Measurements from ENCODE around the gene IL2RA. TPM values are rescaled to one million over a fixed set of nuclear protein-coding genes. Genes with fewer than 3 reads are reported as not detected.

IL2RA gene
- polyA plus RNA-seq, 1 experiment = not detected

DNA sequence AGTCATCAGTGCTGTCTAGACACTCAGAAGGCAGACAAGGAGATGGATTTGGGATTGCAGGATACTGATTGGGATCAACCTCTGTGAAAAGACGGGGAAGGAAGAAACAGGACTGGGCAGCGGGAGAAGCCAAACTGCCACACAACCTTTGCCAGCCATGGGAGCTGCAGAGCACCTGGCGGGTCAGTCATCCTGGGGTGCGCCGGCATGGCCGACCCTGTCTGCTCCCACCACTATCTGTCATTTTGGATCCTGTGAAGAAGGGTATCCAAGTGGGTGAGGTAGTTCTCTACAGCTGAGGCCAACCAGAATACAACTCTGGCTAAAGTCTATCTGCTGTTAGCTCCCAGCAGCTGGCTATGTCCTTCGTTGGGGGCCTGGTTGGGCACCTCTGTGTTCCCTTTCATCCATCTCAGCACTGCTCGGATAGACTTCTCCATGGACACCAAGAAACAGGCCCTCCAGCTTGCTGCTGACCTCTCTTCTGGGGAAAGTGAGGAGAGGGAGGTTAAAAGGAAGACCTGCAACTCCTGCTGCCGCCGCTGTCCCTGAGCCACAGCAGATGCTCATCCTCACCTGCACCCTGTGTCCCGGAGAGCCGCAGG is 15.0 kb upstream of the IL2RA start:
- TF ChIP-seq, protein P1, sequence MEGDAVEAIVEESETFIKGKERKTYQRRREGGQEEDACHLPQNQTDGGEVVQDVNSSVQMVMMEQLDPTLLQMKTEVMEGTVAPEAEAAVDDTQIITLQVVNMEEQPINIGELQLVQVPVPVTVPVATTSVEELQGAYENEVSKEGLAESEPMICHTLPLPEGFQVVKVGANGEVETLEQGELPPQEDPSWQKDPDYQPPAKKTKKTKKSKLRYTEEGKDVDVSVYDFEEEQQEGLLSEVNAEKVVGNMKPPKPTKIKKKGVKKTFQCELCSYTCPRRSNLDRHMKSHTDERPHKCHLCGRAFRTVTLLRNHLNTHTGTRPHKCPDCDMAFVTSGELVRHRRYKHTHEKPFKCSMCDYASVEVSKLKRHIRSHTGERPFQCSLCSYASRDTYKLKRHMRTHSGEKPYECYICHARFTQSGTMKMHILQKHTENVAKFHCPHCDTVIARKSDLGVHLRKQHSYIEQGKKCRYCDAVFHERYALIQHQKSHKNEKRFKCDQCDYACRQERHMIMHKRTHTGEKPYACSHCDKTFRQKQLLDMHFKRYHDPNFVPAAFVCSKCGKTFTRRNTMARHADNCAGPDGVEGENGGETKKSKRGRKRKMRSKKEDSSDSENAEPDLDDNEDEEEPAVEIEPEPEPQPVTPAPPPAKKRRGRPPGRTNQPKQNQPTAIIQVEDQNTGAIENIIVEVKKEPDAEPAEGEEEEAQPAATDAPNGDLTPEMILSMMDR (IDR thresholded peaks at IDR 0.05; ENCODE audit: low read depth, low read length) = no peak
- peaks cover 23% of the 10 kb centered on the region for H3K27me3 ChIP-seq (ENCODE audit: control insufficient read depth, insufficient read depth, low read length)
- H3K4me3 ChIP-seq (ENCODE audit: low read depth, low read length) = no peak overlapping the region
- H3K9me3 ChIP-seq (ENCODE audit: control insufficient read depth, insufficient read depth, low read length) = no peaks in the 10 kb centered on the region; the same call in 1 of the 2 replicates
- CTCF ChIA-PET = interaction anchor here (5.0 kb wide), 1 partner anchor 10 kb away, joined by 31 read pairs; no protein-coding TSS in a partner anchor
- DNase-seq (ENCODE audit: low read depth, low spot score) = no peak
- POLR2A ChIA-PET = no interaction called here
- no peak overlapping the region for H3K27ac ChIP-seq (ENCODE audit: low read depth, low read length)

GRCh38 chr10:6074489-6075301 is 12.5 kb upstream of the IL2RA start:
- CTCF ChIA-PET = interaction anchor here (5.0 kb wide), 1 partner anchor 12 kb away, joined by 31 read pairs; no protein-coding TSS in a partner anchor

DNA sequence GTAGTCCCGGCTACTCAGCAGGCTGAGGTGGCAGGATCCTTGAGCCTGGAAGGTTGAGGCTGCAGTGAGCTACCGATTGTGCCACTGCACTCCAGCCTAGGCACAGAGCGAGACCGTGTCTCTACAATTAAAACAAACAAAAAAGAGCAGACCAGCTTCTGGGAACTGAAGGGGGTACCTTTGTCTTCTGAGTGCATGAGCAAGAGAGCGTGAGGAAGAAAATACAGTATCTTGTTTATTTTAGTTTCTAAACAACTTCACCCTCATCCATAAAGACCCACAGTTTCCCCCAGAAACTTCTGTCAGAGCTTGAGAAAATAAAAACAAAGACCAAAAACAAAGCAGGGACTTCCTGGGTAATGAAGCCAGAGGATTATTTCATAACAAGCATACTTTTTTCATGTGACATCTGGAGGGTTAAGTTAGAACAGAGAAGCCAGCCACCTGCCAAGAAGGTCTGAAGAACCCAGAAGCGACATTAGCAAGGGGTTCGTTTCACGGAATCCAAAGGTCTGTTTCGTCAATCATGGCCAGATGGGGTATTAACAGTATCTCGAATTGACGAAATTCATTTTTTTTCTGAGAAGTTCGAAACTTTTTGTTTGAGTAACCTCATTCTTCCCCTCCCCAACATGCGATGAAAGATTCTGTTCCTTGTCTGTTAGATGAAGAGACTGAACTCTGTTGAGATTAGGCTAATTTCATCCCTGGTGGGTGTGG is 10.2 kb upstream of the IL2RA start:
- Histone ChIP-seq H3K9me3 (ENCODE audit: control insufficient read depth, insufficient read depth, low read length) (no peaks in the 10 kb centered on the region), H3K27me3 (ENCODE audit: control insufficient read depth, insufficient read depth, low read length) (peaks cover 26% of the 10 kb centered on the region), H3K27ac (ENCODE audit: low read depth, low read length) (no peak overlapping the region), H3K4me3 (ENCODE audit: low read depth, low read length) (no peak overlapping the region)
- TF ChIP-seq, protein P1 (IDR thresholded peaks at IDR 0.05; ENCODE audit: low read depth, low read length) = no peak
- CTCF ChIA-PET = interaction anchor here (5.0 kb wide), 1 partner anchor 14 kb away, joined by 31 read pairs; no protein-coding TSS in a partner anchor
- POLR2A ChIA-PET = no interaction called here
- DNase-seq (ENCODE audit: low read depth, low spot score) = no peak

More at GRCh38 chr10:6074489-6075301, 12.5 kb upstream of the IL2RA start:
- DNase-seq (ENCODE audit: low read depth, low spot score) = peak; percentile 41
- POLR2A ChIA-PET = no interaction called here
- Histone ChIP-seq H3K9me3 (ENCODE audit: control insufficient read depth, insufficient read depth, low read length) (no peaks in the 10 kb centered on the region), H3K4me3 (ENCODE audit: low read depth, low read length) (no peak overlapping the region), H3K27me3 (ENCODE audit: control insufficient read depth, insufficient read depth, low read length) (peaks cover 22% of the 10 kb centered on the region), H3K27ac (ENCODE audit: low read depth, low read length) (no peak overlapping the region)
- TF ChIP-seq, protein P1 (IDR thresholded peaks at IDR 0.05; ENCODE audit: low read depth, low read length) = no peak

GRCh38 chr10:6071181-6072175 is 9.3 kb upstream of the IL2RA start:
- CTCF ChIA-PET = interaction anchor here (0.6 kb wide), 1 partner anchor 16 kb away, joined by 4 read pairs; no protein-coding TSS in a partner anchor
- peaks cover 27% of the 10 kb centered on the region for H3K27me3 ChIP-seq (ENCODE audit: control insufficient read depth, insufficient read depth, low read length)
- H3K9me3 ChIP-seq (ENCODE audit: control insufficient read depth, insufficient read depth, low read length) = no peaks in the 10 kb centered on the region
- H3K4me3 ChIP-seq (ENCODE audit: low read depth, low read length) = no peak overlapping the region
- no peak overlapping the region for H3K27ac ChIP-seq (ENCODE audit: low read depth, low read length)
- POLR2A ChIA-PET = no interaction called here
- DNase-seq (ENCODE audit: low read depth, low spot score) = no peak
- TF ChIP-seq, protein P1 (IDR thresholded peaks at IDR 0.05; ENCODE audit: low read depth, low read length) = no peak

Measured in AG04450 (cell line).